HCT116 (cell line): Measurements from ENCODE around the gene MCTP2. TPM values are rescaled to one million over a fixed set of nuclear protein-coding genes. Genes with fewer than 3 reads are reported as not detected.

ENCODE experiments used
- ATAC-seq: fragments of 200-7000 bp; cut with Tn5 transposase; 2 replicates; pipeline ENCODE4 v1.9.1; 2020; ENCODE audit warnings: mild to moderate bottlenecking, moderate library complexity
- BruUV-seq: library from RNA; stranded (reverse); fragments of 400-500 nt; replicated peaks from 2 replicates; lab custom pipeline; 2021; lab: Mats Ljungman, UMichigan
- CTCF ChIA-PET: fragments of 300-600 bp; sonication (Branson Sonifier 250); formaldehyde crosslinking; loops from one replicate; lab custom pipeline; 2021; ENCODE audit warnings: antibody characterized with exemption; lab: Charles Lee
- POLR2A ChIA-PET: fragments of 300-600, 350-600 bp; sonication (Branson Sonifier 250); formaldehyde crosslinking; loops from one replicate; lab custom pipeline; 2021; ENCODE audit warnings: antibody characterized with exemption; lab: Charles Lee
- RAD21 ChIA-PET, 2 experiments: fragments of 300-600 bp; sonication (Branson Sonifier 250); formaldehyde crosslinking; loops; one replicate each; lab custom pipeline; 2023; ENCODE audit warnings: low total read pairs in 2 of 2; ENCODE audit not compliant: uncharacterized antibody in 2 of 2, unreplicated experiment in 2 of 2, low non-redundant PET in 1 of 2; lab: Charles Lee
- DNase-seq: peaks from one replicate; pipeline ENCODE4 v3.0.0-alpha.2; 2010; ENCODE audit warnings: low read depth, low spot score
- H2AFZ ChIP-seq: fragments of 200-600 bp; shearing (Covaris generic), sonication (generic); 2 replicates; pipeline ENCODE4 v1.6.1; 2017; ENCODE audit warnings: low read depth, mixed run types, mixed read lengths, antibody characterized with exemption, low read length; ENCODE audit not compliant: poor library complexity, severe bottlenecking
- H3K27ac ChIP-seq: 2 replicates; pipeline ENCODE4 v1.5.1; 2012; ENCODE audit warnings: low read depth, low read length
- H3K27me3 ChIP-seq: fragments of 200-600 bp; sonication (generic); 2 replicates; pipeline ENCODE4 v1.6.1; 2016; ENCODE audit warnings: mixed run types, low read length, mixed read lengths; ENCODE audit not compliant: insufficient read depth
- H3K36me3 ChIP-seq, 2 experiments: fragments of 200-500 bp in 1 of 2; fragments of 200-600 bp in 1 of 2; sonication (Bioruptor generic) in 1 of 2; sonication (generic) in 1 of 2; 2 replicates each; pipeline versions ENCODE4 v1.5.1 to v1.6.1; 2014 to 2016; ENCODE audit warnings: low read length in 2 of 2, inconsistent platforms in 1 of 2, mixed read lengths in 1 of 2, mixed run types in 1 of 2; ENCODE audit not compliant: insufficient read depth in 2 of 2, control insufficient read depth in 1 of 2
- H3K4me1 ChIP-seq, 2 experiments: fragments of 200-600 bp in 1 of 2; sonication (generic) in 1 of 2; 2 replicates each; pipeline versions ENCODE4 v1.5.1 to v1.6.1; 2012 to 2017; ENCODE audit warnings: low read length in 2 of 2, inconsistent platforms in 1 of 2, mild to moderate bottlenecking in 1 of 2, mixed read lengths in 1 of 2, mixed run types in 1 of 2, moderate library complexity in 1 of 2; ENCODE audit not compliant: insufficient read depth in 2 of 2, control insufficient read depth in 1 of 2
- H3K4me2 ChIP-seq: fragments of 200-600 bp; sonication (generic); 2 replicates; pipeline ENCODE4 v1.6.1; 2017; ENCODE audit warnings: mixed run types, low read length, mixed read lengths
- H3K4me3 ChIP-seq, 2 experiments: fragments of 200-600 bp in 1 of 2; sonication (generic) in 1 of 2; replicated peaks in 1 of 2; 2 replicates each; pipeline ENCODE4 v1.5.1; 2011 to 2016; ENCODE audit warnings: low read length in 2 of 2, control low read depth in 1 of 2, low read depth in 1 of 2, mild to moderate bottlenecking in 1 of 2, mixed read lengths in 1 of 2, mixed run types in 1 of 2
- H3K79me2 ChIP-seq: fragments of 200-600 bp; sonication (generic); 2 replicates; pipeline ENCODE4 v1.6.1; 2017; ENCODE audit warnings: mild to moderate bottlenecking, mixed run types, low read length, moderate library complexity, mixed read lengths; ENCODE audit not compliant: insufficient read depth
- H3K9ac ChIP-seq: fragments of 200-600 bp; sonication (generic); 2 replicates; pipeline ENCODE4 v1.6.1; 2016; ENCODE audit warnings: low read length, mixed read lengths
- H3K9me2 ChIP-seq: fragments of 200-600 bp; sonication (generic), shearing (Covaris generic); 2 replicates; pipeline ENCODE4 v1.6.1; 2017; ENCODE audit warnings: mixed run types, mild to moderate bottlenecking, moderate library complexity; ENCODE audit not compliant: insufficient read depth
- H3K9me3 ChIP-seq, 2 experiments: fragments of 200-500 bp in 1 of 2; fragments of 200-600 bp in 1 of 2; sonication (Bioruptor generic) in 1 of 2; sonication (generic) in 1 of 2; 2 replicates each; pipeline ENCODE4 v1.6.1; 2014 to 2017; ENCODE audit warnings: low read length in 2 of 2, mixed read lengths in 2 of 2, inconsistent platforms in 1 of 2, low read depth in 1 of 2, mild to moderate bottlenecking in 1 of 2, mixed run types in 1 of 2, moderate library complexity in 1 of 2; ENCODE audit not compliant: control insufficient read depth in 1 of 2, insufficient read depth in 1 of 2
- H4K20me1 ChIP-seq: fragments of 200-600 bp; sonication (generic), shearing (Covaris generic); 2 replicates; pipeline ENCODE4 v1.6.1; 2017; ENCODE audit warnings: mixed run types, mild to moderate bottlenecking, moderate library complexity; ENCODE audit not compliant: insufficient read depth
- CBX3 ChIP-seq: IDR thresholded peaks from 2 replicates; pipeline ENCODE4 v1.6.1; 2012; ENCODE audit warnings: low read depth
- CEBPB ChIP-seq: IDR thresholded peaks from 2 replicates; pipeline ENCODE4 v1.6.1; 2012; ENCODE audit warnings: low read depth
- EGR1 ChIP-seq: IDR thresholded peaks from 2 replicates; pipeline ENCODE4 v1.6.1; 2012; ENCODE audit warnings: low read depth
- EZH2 ChIP-seq: fragments of 200-600 bp; sonication (generic); IDR thresholded peaks from 2 replicates; pipeline ENCODE4 v1.6.1; 2017; ENCODE audit warnings: antibody characterized with exemption, mixed run types
- FOSL1 ChIP-seq: IDR thresholded peaks from 2 replicates; pipeline ENCODE4 v1.6.1; 2012; ENCODE audit warnings: low read depth
- JUND ChIP-seq: IDR thresholded peaks from 2 replicates; pipeline ENCODE4 v1.6.1; 2012
- POLR2A ChIP-seq: IDR thresholded peaks from 2 replicates; pipeline ENCODE4 v1.7.0; 2011; ENCODE audit warnings: borderline replicate concordance; ENCODE audit not compliant: insufficient read depth, insufficient read length; ENCODE audit errors: extremely low read depth
- POLR2AphosphoS5 ChIP-seq: IDR thresholded peaks from 2 replicates; pipeline ENCODE4 v1.6.1; 2011; ENCODE audit warnings: mild to moderate bottlenecking, low read depth, low read length, moderate library complexity
- SIN3A ChIP-seq: IDR thresholded peaks from 2 replicates; pipeline ENCODE4 v1.6.1; 2012; ENCODE audit warnings: low read depth
- SRF ChIP-seq: IDR thresholded peaks from 2 replicates; pipeline ENCODE4 v1.6.1; 2012; ENCODE audit warnings: low read depth
- TCF7L2 ChIP-seq: IDR thresholded peaks from 2 replicates; pipeline ENCODE4 v1.7.0; 2011; ENCODE audit warnings: borderline replicate concordance, inconsistent platforms; ENCODE audit not compliant: insufficient read depth, insufficient read length; ENCODE audit errors: extremely low read depth
- ZFX ChIP-seq: fragments of 450-650 bp; IDR thresholded peaks from 2 replicates; pipeline ENCODE4 v1.6.1; 2017
- ZNF274 ChIP-seq: fragments of 200-500 bp; sonication (Bioruptor generic); IDR thresholded peaks from 2 replicates; pipeline ENCODE4 v1.6.1; 2014; ENCODE audit warnings: mild to moderate bottlenecking, low read depth, low read length, inconsistent platforms
- intact Hi-C: fragments of 100-400 bp; cut with micrococcal nuclease; formaldehyde crosslinking; loops from 2 replicates; pipeline ENCODE4 v1.10.0; 2022
- total RNA-seq: library from RNA; stranded (reverse); gene quantifications from one replicate; pipeline ENCODE4 v1.2.1, GENCODE V29; 2021; ENCODE audit not compliant: unreplicated experiment
- TF ChIP-seq, protein P1 (sequence below): IDR thresholded peaks from 2 replicates; pipeline ENCODE4 v1.6.1; 2012; ENCODE audit warnings: low read depth
- TF ChIP-seq, protein P2 (sequence below): IDR thresholded peaks from 2 replicates; pipeline ENCODE4 v1.6.1; 2012
- TF ChIP-seq, protein P3 (sequence below): IDR thresholded peaks from 2 replicates; pipeline ENCODE4 v1.6.1; 2012
- TF ChIP-seq, protein P4 (sequence below), 3 experiments: fragments of 200-600 bp in 1 of 3; sonication (generic) in 1 of 3; IDR thresholded peaks in 2 of 3; conservative IDR thresholded peaks in 1 of 3; 2 replicates each; pipeline ENCODE4 v1.5.1; 2012 to 2017; ENCODE audit warnings: low read depth in 2 of 3, low read length in 2 of 3, antibody characterized with exemption in 1 of 3, borderline replicate concordance in 1 of 3, control low read depth in 1 of 3, mild to moderate bottlenecking in 1 of 3, mixed read lengths in 1 of 3, mixed run types in 1 of 3, moderate library complexity in 1 of 3; ENCODE audit not compliant: insufficient read depth in 1 of 3
- TF ChIP-seq, protein P5 (sequence below): IDR thresholded peaks from 2 replicates; pipeline ENCODE4 v1.6.1; 2011; ENCODE audit warnings: mild to moderate bottlenecking, low read length, moderate library complexity; ENCODE audit not compliant: insufficient replicate concordance; ENCODE audit errors: extremely low read depth

Gene MCTP2
- total RNA-seq, 1 experiment from 2014 or later, result 12.9 TPM

DNA sequence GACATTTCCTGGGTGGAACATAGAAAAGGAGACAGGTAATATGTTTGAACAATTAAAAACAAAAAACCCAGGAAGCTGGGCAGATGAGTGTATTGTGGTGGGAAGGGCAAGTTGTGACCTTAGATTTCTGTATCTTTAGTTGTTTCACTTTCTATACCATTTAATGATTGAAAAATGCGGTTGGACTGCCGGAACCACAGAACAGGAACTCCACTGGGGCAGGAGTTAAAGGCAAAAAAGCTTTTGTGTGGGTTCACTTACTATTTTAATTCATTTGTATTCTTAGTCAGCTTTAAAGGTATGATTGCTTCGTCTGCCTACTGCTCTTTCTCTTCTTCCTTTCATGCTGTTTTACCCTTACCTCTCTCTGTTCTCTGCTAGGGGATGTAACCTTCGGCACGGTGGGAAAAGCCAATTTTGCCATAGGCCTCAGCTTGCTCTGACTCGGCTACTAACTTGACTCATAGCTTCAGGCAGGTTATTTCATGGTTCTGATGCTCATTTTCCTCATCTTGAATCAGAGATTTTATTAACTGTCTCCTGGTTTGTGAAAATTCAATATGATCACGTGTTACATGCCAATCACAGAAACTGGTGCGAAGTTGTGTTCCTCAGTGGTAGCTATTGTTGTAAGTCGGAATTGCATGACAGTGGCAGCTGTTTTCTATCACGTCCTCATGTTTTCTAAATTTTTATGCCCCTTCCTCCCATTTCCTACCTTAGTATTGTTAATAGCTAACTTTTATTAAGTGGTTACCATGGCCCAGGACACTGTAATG lies 1.6 kb upstream of the MCTP2 start:
- no peaks in the 10 kb centered on the region for H4K20me1 ChIP-seq
- H3K27ac ChIP-seq, result no peak overlapping the region
- H3K9me2 ChIP-seq, result no peaks in the 10 kb centered on the region
- POLR2A ChIA-PET, result interaction anchor here (0.7 kb wide), 1 partner anchor 13 kb away, joined by 3 read pairs; no protein-coding TSS in a partner anchor
- H3K4me3 ChIP-seq, result peak overlapping the region in 1 of 2 experiments; percentile 76; a peak in 3 of 4 replicates
- no peaks in the 10 kb centered on the region for H3K9me3 ChIP-seq
- intact Hi-C loops, result no loop called here
- no peaks in the 10 kb centered on the region for H3K36me3 ChIP-seq
- ATAC-seq (no peak), DNase-seq (no peak)
- peak overlapping the region; percentile 95 for H2AFZ ChIP-seq
- TF ChIP-seq, protein P1, sequence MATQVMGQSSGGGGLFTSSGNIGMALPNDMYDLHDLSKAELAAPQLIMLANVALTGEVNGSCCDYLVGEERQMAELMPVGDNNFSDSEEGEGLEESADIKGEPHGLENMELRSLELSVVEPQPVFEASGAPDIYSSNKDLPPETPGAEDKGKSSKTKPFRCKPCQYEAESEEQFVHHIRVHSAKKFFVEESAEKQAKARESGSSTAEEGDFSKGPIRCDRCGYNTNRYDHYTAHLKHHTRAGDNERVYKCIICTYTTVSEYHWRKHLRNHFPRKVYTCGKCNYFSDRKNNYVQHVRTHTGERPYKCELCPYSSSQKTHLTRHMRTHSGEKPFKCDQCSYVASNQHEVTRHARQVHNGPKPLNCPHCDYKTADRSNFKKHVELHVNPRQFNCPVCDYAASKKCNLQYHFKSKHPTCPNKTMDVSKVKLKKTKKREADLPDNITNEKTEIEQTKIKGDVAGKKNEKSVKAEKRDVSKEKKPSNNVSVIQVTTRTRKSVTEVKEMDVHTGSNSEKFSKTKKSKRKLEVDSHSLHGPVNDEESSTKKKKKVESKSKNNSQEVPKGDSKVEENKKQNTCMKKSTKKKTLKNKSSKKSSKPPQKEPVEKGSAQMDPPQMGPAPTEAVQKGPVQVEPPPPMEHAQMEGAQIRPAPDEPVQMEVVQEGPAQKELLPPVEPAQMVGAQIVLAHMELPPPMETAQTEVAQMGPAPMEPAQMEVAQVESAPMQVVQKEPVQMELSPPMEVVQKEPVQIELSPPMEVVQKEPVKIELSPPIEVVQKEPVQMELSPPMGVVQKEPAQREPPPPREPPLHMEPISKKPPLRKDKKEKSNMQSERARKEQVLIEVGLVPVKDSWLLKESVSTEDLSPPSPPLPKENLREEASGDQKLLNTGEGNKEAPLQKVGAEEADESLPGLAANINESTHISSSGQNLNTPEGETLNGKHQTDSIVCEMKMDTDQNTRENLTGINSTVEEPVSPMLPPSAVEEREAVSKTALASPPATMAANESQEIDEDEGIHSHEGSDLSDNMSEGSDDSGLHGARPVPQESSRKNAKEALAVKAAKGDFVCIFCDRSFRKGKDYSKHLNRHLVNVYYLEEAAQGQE, result no peak
- no peak for TF ChIP-seq CBX3
- no peak for TF ChIP-seq EGR1
- TF ChIP-seq CEBPB, result no peak
- TF ChIP-seq SIN3A, result no peak
- no peak for TF ChIP-seq POLR2A
- TF ChIP-seq, protein P2, sequence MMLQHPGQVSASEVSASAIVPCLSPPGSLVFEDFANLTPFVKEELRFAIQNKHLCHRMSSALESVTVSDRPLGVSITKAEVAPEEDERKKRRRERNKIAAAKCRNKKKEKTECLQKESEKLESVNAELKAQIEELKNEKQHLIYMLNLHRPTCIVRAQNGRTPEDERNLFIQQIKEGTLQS, result no peak
- TF ChIP-seq, protein P3, sequence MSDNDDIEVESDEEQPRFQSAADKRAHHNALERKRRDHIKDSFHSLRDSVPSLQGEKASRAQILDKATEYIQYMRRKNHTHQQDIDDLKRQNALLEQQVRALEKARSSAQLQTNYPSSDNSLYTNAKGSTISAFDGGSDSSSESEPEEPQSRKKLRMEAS, result no peak
- TF ChIP-seq ZNF274, result no peak
- no peak for TF ChIP-seq EZH2
- no peak for TF ChIP-seq JUND
- TF ChIP-seq, protein P4, sequence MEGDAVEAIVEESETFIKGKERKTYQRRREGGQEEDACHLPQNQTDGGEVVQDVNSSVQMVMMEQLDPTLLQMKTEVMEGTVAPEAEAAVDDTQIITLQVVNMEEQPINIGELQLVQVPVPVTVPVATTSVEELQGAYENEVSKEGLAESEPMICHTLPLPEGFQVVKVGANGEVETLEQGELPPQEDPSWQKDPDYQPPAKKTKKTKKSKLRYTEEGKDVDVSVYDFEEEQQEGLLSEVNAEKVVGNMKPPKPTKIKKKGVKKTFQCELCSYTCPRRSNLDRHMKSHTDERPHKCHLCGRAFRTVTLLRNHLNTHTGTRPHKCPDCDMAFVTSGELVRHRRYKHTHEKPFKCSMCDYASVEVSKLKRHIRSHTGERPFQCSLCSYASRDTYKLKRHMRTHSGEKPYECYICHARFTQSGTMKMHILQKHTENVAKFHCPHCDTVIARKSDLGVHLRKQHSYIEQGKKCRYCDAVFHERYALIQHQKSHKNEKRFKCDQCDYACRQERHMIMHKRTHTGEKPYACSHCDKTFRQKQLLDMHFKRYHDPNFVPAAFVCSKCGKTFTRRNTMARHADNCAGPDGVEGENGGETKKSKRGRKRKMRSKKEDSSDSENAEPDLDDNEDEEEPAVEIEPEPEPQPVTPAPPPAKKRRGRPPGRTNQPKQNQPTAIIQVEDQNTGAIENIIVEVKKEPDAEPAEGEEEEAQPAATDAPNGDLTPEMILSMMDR (IDR thresholded peaks at IDR 0.05 in 2 of 3, conservative IDR thresholded peaks at IDR 0.05 in 1 of 3; ENCODE audit: borderline replicate concordance in 1 of 3, insufficient read depth in 1 of 3, low read depth in 2 of 3, low read length in 2 of 3), result no peak
- no peak for TF ChIP-seq POLR2AphosphoS5
- no peak for TF ChIP-seq SRF
- TF ChIP-seq, protein P5, sequence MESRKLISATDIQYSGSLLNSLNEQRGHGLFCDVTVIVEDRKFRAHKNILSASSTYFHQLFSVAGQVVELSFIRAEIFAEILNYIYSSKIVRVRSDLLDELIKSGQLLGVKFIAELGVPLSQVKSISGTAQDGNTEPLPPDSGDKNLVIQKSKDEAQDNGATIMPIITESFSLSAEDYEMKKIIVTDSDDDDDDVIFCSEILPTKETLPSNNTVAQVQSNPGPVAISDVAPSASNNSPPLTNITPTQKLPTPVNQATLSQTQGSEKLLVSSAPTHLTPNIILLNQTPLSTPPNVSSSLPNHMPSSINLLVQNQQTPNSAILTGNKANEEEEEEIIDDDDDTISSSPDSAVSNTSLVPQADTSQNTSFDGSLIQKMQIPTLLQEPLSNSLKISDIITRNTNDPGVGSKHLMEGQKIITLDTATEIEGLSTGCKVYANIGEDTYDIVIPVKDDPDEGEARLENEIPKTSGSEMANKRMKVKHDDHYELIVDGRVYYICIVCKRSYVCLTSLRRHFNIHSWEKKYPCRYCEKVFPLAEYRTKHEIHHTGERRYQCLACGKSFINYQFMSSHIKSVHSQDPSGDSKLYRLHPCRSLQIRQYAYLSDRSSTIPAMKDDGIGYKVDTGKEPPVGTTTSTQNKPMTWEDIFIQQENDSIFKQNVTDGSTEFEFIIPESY, result no peak
- TF ChIP-seq ZFX, result no peak
- TF ChIP-seq TCF7L2, result no peak
- TF ChIP-seq FOSL1, result no peak
- H3K4me1 ChIP-seq, result peaks cover 3 to 22% of the 10 kb centered on the region in 2 experiments; a peak in 3 of 4 replicates
- H3K79me2 ChIP-seq, result 0 out of 2 replicates have a peak, but pooled peaks cover 8% of the 10 kb centered on the region
- H3K9ac ChIP-seq, result peak overlapping the region; percentile 70; the same call in 1 of the 2 replicates
- no peaks in the 10 kb centered on the region for H3K27me3 ChIP-seq
- no TSS peak for BruUV-seq
- RAD21 ChIA-PET, result no interaction called here
- H3K4me2 ChIP-seq, result peak overlapping the region; percentile 96
- CTCF ChIA-PET, result interaction anchor here (1.6 kb wide), 1 partner anchor 18 kb away, joined by 3 read pairs; no protein-coding TSS in a partner anchor
